ENCODE data around the gene VGF. TPM values are rescaled to one million over a fixed set of nuclear protein-coding genes. Genes with fewer than 3 reads are reported as not detected.
"Not testable (repeated sequence)": the region's sequence is repeated elsewhere in the genome, so short reads cannot be mapped to it uniquely, and the experiment has no call there.

VGF gene
- polyA plus RNA-seq, 4 donors, result 0.07 to 0.38 (median 0.20) TPM

DNA sequence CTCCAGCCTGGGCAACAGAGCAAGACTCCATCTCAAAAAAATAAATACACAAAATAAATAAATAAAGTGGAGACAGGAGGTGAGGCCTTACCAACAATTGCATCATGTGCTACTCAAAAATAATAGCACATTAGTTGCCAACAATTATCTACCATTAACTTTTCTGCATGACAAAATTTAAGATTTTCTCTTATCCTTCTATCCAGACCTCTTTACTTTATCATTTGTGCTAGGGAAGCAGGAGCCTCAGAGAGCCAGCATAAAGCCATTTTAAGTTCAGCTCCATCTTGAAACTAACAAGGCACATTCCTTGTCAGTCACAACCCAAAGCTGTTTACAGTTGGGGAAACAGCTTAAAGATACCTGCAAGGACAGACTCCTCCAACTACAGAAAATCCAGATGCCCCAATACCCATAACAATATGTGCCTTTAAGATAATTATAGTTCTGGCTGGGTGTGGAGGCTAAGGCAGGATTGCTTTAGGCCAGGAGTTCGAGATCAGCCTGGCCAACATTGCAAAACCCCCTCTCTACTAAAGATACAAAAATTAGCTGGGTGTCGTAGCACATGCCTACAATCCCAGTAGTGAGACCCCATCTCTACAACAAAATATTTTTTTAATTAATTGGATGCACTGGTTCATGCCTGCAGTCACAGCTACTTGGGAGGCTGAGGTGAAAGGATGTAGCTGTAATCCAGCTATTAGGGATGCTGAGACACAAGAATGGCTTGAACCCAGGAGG lies 13.3 kb downstream of the VGF start:
- DNase-seq (ENCODE audit: low read depth in 4 of 4, low spot score in 2 of 4), result no peak

DNA sequence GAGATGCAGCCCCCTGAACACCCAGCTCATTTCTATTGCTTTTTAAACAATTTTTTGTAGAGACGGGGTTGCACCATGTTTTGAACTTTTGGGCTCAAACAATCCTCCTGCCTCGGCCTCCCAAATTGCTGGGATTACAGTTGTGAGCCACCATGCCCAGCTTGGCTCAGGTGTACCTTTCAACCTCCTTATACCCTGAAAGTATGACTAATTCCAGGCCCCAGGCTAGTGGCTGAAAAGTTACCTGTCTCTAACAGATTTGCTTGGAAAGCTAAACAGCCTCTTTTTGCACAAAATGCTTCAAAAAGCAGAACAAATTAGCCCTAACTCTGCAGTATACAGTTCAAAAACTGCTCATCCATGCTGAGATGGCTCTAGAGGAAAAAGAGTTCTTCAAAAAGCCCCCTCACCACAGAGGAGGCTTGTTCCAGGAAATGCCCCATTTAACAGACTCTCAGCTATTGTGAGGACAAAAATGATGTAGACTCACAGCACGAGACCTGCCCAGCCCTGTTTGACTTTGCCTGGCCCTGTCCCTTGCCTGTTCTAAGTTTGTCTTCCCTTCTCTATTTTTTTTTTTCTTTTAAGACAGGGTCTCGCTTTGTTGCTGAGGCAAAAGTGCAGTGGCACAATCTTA lies 24.5 kb downstream of the VGF start:
- no peak for DNase-seq (ENCODE audit: low read depth in 4 of 4, low spot score in 2 of 4)

GRCh38 chr7:101140339-101140699 lies 25.1 kb downstream of the VGF start:
- DNase-seq (ENCODE audit: low read depth in 4 of 4, low spot score in 2 of 4), result no peak

DNA sequence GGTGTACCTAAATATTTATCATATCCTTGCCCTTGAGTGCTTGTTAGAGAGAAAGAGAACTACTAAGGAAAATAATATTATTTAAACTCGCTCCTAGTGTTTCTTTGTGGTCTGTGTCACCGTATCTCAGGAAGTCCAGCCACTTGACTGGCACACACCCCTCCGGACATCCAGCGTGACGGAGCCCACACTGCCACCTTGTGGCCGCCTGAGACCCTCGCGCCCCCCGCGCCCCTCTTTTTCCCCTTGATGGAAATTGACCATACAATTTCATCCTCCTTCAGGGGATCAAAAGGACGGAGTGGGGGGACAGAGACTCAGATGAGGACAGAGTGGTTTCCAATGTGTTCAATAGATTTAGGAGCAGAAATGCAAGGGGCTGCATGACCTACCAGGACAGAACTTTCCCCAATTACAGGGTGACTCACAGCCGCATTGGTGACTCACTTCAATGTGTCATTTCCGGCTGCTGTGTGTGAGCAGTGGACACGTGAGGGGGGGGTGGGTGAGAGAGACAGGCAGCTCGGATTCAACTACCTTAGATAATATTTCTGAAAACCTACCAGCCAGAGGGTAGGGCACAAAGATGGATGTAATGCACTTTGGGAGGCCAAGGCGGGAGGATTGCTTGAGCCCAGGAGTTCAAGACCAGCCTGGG lies 27.0 kb downstream of the VGF start:
- DNase-seq (ENCODE audit: low read depth in 4 of 4, low spot score in 2 of 4), result no peak

DNA sequence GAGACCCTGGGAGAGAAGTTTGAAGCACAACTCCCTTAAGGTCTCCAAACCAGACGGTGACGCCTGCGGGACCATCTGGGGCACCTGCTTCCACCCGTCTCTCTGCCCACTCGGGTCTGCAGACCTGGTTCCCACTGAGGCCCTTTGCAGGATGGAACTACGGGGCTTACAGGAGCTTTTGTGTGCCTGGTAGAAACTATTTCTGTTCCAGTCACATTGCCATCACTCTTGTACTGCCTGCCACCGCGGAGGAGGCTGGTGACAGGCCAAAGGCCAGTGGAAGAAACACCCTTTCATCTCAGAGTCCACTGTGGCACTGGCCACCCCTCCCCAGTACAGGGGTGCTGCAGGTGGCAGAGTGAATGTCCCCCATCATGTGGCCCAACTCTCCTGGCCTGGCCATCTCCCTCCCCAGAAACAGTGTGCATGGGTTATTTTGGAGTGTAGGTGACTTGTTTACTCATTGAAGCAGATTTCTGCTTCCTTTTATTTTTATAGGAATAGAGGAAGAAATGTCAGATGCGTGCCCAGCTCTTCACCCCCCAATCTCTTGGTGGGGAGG lies 27.6 kb downstream of the VGF start:
- DNase-seq (ENCODE audit: low read depth in 4 of 4, low spot score in 2 of 4), result no peak

- DNase-seq (ENCODE audit: low read depth in 4 of 4, low spot score in 2 of 4), result no peak
These were observed 30.9 kb downstream of the VGF start for GRCh38 chr7:101134399-101134980.

DNA sequence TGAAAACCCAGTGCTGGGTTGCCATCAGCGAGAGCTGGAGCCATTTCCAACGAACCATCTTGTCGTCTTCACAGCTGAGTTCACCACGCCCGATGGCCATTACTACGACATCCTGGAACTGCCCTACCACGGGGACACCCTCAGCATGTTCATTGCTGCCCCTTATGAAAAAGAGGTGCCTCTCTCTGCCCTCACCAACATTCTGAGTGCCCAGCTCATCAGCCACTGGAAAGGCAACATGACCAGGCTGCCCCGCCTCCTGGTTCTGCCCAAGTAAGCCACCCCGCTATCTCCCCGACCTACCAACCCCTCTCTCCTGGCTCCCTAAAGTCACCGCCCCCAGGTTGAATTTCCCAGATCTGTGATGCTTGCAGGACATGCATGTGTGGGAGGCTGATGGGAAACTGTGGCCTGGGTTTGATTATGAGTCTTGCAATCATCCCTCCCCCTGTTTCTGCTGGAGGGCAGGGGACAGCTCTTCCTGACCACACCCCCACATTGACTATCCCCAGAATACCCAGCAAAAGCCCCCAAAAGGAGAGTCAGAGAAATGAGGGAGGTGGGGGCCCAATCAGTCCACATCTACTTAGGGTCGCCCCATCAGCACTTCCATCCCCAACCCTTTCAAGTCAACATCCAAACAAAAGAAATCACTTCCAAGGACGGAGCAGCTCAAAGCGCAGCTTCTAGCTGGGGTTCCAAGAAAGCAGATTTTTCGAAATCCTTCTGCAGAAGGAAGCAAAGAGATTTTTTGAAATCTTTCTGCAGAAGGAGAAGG lies 31.6 kb downstream of the VGF start:
- DNase-seq (ENCODE audit: low read depth in 4 of 4, low spot score in 2 of 4), result no peak

- DNase-seq (ENCODE audit: low read depth in 4 of 4, low spot score in 2 of 4), result not testable (repeated sequence)
These were observed 32.5 kb downstream of the VGF start for GRCh38 chr7:101132626-101133600.

DNA sequence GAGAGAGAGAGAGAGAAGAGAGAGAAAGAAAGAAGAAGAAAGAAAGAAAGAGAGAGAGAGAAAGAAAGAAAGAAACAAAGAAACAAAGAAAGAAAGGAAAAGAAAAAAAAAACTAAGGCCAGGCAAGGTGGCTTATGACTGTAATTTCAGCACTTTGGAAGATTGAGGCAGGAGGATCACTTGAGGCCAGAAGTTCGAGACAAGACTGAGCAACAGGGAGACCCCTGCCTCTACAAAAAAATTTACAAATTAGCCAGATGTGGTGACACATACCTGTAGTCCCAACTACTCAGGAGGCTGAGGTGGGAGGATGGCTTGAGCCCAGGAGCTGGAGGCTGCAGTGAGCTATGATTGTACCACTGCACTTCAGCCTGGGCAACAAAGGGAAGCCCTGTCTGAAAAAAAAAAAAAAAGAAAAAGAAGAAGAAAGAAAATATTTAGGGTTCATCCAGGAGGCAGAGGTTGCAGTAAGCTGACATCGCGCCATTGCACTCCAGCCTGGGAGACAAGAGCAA lies 35.7 kb downstream of the VGF start:
- no peak for DNase-seq (ENCODE audit: low read depth in 4 of 4, low spot score in 2 of 4)

DNA sequence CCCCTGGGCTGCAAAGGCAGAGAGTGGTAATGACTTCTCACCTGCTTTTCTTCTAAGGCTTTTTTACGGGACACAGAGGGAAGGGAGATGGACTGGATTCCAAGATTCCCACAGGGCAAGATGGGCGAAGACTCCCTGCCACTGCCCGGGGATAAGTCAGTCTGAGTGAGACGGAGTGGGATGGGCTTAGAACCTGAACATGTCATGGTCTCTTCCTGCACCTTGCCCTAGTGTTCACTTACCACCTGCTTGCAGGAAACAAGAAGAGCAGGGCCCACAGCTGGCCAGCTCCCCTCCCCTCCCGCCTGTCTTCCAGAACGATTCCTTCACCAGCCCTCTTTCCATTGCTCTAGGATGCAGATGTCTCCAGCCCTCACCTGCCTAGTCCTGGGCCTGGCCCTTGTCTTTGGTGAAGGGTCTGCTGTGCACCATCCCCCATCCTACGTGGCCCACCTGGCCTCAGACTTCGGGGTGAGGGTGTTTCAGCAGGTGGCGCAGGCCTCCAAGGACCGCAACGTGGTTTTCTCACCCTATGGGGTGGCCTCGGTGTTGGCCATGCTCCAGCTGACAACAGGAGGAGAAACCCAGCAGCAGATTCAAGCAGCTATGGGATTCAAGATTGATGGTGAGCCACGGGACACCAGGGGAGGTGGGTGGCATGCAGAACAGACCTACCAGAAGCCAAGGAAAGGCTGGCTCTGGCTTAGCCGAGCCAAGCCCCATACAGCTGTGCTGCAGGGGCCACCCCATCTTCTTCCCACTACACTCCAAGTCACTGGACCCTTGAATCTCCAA lies 37.1 kb downstream of the VGF start:
- DNase-seq (ENCODE audit: low read depth in 4 of 4, low spot score in 2 of 4), result no peak

DNA sequence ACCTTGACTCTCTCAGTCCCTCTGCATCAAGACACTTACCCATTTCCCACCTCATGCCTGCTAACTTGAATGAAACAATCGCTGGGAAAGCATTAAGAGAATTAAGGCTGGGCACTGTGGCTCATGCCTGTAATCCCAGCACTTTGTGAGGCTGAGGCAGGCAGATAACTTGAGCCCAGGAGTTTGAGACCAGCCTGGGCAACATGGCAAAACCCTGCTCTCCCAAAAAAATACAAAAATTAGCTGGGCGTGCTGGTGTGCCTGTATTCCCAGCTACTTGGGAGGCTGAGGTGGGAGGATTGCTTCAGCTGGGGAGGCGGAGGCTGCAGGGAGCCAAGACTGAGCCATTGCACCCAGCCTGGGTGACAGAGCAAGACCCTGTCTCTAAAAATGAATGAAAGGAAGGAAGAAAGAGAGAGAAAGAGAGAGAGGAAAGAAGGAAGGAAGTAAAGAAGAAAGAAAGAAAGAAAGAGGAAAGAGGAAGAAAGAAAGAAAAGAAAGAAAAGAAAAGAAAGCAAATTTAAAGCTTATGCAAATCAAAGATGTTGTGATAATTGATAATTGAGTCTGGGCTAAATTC lies 37.8 kb downstream of the VGF start:
- no peak for DNase-seq (ENCODE audit: low read depth in 4 of 4, low spot score in 2 of 4)

DNA sequence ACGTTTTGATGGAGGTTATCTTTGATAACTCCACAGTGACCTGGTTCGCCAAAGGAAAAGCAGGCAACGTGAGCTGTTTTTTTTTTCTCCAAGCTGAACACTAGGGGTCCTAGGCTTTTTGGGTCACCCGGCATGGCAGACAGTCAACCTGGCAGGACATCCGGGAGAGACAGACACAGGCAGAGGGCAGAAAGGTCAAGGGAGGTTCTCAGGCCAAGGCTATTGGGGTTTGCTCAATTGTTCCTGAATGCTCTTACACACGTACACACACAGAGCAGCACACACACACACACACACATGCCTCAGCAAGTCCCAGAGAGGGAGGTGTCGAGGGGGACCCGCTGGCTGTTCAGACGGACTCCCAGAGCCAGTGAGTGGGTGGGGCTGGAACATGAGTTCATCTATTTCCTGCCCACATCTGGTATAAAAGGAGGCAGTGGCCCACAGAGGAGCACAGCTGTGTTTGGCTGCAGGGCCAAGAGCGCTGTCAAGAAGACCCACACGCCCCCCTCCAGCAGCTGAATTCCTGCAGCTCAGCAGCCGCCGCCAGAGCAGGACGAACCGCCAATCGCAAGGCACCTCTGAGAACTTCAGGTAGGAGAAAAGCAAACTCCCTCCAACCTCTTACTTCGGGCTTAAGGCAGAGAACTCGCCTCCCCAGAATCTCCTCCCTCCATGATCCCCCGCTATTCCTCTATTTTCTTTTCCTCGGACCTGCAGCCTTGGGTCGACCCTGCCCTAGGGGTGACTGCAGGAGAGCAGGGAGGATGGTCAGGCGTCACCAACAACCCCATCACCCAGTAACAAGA lies 38.5 kb downstream of the VGF start, which contains the start of gene SERPINE1:
Gene SERPINE1, plus strand, starts transcription at position 454 of the 809 bp plus-strand sequence. CDS start 1,290 bp downstream, outside the sequence.
- DNase-seq (ENCODE audit: low read depth in 4 of 4, low spot score in 2 of 4), result peak in 3 of 4 donors; percentile 70 to 87 (median 78)

DNA sequence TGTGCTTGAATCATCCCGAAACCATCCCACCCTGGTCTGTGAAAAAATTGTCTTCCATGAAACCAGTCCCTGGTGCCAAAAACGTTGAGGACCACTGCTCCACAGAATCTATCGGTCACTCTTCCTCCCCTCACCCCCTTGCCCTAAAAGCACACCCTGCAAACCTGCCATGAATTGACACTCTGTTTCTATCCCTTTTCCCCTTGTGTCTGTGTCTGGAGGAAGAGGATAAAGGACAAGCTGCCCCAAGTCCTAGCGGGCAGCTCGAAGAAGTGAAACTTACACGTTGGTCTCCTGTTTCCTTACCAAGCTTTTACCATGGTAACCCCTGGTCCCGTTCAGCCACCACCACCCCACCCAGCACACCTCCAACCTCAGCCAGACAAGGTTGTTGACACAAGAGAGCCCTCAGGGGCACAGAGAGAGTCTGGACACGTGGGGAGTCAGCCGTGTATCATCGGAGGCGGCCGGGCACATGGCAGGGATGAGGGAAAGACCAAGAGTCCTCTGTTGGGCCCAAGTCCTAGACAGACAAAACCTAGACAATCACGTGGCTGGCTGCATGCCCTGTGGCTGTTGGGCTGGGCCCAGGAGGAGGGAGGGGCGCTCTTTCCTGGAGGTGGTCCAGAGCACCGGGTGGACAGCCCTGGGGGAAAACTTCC lies 39.2 kb downstream of the VGF start:
- no peak for DNase-seq (ENCODE audit: low read depth in 4 of 4, low spot score in 2 of 4)

DNA sequence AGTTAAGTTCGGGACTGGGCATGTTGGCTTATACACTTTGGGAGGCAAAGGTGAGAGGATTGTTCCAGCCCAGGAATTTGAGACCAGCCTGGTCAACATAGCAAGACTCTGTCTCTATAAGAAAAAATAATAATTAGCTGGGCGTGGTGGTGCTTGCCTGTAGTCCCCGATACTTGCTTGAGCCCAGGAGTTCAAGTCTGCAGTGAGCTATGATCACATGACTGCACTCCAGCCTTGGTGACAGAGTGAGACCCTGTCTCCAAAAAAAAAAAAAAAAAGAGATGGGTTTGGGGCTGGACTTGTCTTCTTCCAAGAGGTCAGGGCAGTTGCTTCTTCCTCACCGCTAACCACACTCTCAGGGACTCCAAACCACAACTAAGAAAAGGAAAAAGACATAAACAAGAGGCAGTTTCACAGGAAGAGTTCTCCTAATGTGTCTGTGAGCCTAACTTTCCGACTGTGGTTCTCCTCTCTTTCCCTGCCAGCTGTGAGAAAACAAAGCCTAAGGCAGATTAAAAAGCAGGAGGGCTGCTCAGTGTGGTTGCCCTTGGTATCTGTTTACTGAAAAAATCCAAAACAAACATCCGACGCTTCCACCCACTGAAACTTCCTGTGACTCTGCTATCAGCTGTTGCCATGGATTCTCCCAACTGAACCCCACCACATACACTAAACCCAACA lies 40.9 kb downstream of the VGF start:
- DNase-seq (ENCODE audit: low read depth in 4 of 4, low spot score in 2 of 4), result no peak

DNA sequence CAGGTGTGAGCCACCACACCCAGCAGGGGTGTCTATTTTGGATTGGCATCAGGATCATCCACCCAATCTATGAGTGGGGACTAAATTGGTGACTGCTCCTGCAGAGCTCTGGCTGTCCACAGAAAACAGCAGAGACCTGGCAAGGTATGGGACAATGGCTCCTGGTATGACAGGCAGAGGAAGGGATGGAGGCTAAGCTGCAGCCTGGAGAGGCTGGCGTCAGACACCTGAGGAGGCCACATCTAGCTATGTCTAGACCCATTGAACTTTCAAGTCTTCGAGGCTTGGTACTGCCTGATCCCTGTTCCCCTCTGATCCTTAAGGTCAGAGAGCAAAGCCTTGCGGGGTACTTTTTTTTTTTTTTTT lies 41.7 kb downstream of the VGF start:
- no peak for DNase-seq (ENCODE audit: low read depth in 4 of 4, low spot score in 2 of 4)

Data from left renal cortex interstitium (tissue), 4 donors.